Suprapubic skin (tissue), 4 donors: ENCODE data around the gene MATK. TPM values are rescaled to one million over a fixed set of nuclear protein-coding genes. Genes with fewer than 3 reads are reported as not detected.
A peak's percentile ranks its signal among the peaks of the same experiment; 100 is the strongest.

ENCODE experiments used
- DNase-seq, 2 donors: peaks; one replicate each; pipeline ENCODE4 v3.0.0-alpha.2; 2019; ENCODE audit warnings: low spot score in 2 of 2
- H3K27ac ChIP-seq: fragments of 200-600 bp; sonication (generic); one replicate; pipeline ENCODE4 v1.5.1; 2019
- H3K27me3 ChIP-seq: fragments of 200-600 bp; sonication (generic); one replicate; pipeline ENCODE4 v1.5.1; 2019
- H3K36me3 ChIP-seq: fragments of 200-600 bp; sonication (generic); one replicate; pipeline ENCODE4 v1.5.1; 2019
- H3K4me1 ChIP-seq: fragments of 200-600 bp; sonication (generic); one replicate; pipeline ENCODE4 v1.5.1; 2019
- H3K4me3 ChIP-seq: fragments of 200-600 bp; sonication (generic); one replicate; pipeline ENCODE4 v1.5.1; 2019; ENCODE audit warnings: mild to moderate bottlenecking
- H3K9me3 ChIP-seq: fragments of 200-600 bp; sonication (generic); one replicate; pipeline ENCODE4 v1.5.1; 2019
- EP300 ChIP-seq: sonication (generic); formaldehyde crosslinking; IDR thresholded peaks from one replicate; pipeline ENCODE4 v1.6.1; 2017; ENCODE audit warnings: antibody characterized with exemption
- POLR2A ChIP-seq, 2 donors: fragments of 450-650 bp; IDR thresholded peaks; one replicate each; pipeline ENCODE4 v1.6.1; 2017; ENCODE audit warnings: antibody characterized with exemption in 2 of 2, mild to moderate bottlenecking in 2 of 2, moderate library complexity in 2 of 2
- POLR2AphosphoS5 ChIP-seq, 3 donors: sonication (generic); formaldehyde crosslinking; IDR thresholded peaks; one replicate each; pipeline ENCODE4 v1.6.1; 2017; ENCODE audit warnings: antibody characterized with exemption in 3 of 3
- WGBS: methylation state at CpG from one replicate; pipeline ENCODE4 v1.1.5; 2018; 5-methylcytosine and 5-hydroxymethylcytosine counted together
- total RNA-seq, 4 donors: library from RNA; depleted of rRNA; stranded (reverse); fragments of >200 nt; gene quantifications; one replicate each; pipeline ENCODE4 v1.1.0, GENCODE V29; 2016
- TF ChIP-seq, protein P1 (sequence below), 2 donors: fragments of 200-600 bp in 1 of 2; fragments of 450-650 bp in 1 of 2; sonication (generic) in 1 of 2; IDR thresholded peaks; one replicate each; pipeline ENCODE4 v1.5.1; 2016 to 2019; ENCODE audit warnings: antibody characterized with exemption in 2 of 2, mild to moderate bottlenecking in 1 of 2, moderate library complexity in 1 of 2

Gene MATK
- total RNA-seq, 4 donors from 2014 or later, result 0.57 to 5.4 (median 2.0) TPM

DNA sequence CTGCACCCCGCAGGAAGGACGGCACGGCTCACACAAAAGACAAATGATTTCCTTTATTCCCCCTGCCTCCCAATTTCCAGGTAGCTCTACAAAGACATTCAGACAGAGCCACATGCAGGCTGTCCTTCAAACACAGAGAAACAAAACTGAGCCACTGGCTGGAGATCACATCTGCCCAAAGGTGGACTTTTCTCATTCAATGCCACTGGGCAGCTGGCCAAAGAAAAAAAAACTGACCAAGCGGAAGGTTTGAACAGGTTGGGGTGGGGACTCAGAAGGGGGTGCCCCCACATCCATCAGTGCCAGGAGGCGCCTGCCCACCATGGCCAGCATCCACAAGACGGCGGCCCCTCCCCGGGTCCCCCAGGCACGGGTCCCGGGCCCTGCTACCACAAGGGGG is 17.8 kb upstream of the MATK start:
- DNase-seq, result no peak
- no peak for TF ChIP-seq EP300
- Histone ChIP-seq H3K4me3 (no peak overlapping the region), H3K4me1 (peaks cover 19% of the 10 kb centered on the region), H3K9me3 (no peaks in the 10 kb centered on the region), H3K36me3 (no peaks in the 10 kb centered on the region), H3K27me3 (peaks cover 48% of the 10 kb centered on the region), H3K27ac (no peak overlapping the region)
- WGBS, result 64% methylated on average over 10 of the region's 10 CpGs

DNA sequence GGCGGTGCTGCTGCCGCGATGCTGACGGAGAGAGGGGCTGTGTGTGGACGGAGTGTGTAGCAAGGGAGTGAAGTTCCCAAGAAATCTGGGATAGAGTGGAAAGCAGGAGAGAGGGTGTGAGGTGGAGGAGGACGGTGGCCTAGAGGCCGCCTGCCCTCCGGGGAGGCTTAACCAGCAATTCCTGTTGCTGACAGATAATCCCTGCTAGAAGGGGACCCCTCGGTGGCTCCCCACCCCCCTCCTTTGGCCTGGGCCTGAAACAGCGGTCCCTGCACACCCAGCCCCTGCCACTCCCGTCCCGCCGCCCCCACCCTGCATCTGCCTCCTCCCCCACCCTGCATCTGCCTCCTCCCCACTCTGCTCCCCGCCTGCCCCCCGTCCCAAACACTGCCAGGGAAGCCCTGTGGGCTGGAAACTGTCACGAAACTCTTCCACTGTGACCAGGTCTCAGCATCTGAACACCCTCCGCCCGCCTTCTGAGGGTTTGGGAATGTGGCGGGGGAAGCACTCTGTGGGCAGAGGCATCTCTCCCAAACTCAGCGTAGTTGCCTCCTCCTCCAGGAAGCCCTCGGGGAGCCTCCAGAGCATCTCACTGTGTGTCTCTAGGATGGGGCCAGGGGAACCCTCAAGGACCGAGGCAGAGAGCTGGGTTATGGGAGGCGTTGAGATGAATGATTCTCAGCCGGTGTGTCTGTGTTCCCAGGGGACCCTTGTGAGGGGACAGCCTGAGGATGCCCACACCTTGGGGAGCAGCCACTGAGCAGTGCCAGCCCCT is 17.1 kb upstream of the MATK start:
- Histone ChIP-seq H3K27me3 (peaks cover 48% of the 10 kb centered on the region), H3K4me3 (no peak overlapping the region), H3K36me3 (no peaks in the 10 kb centered on the region), H3K9me3 (no peaks in the 10 kb centered on the region), H3K27ac (no peak overlapping the region), H3K4me1 (peaks cover 15% of the 10 kb centered on the region)
- TF ChIP-seq EP300 (no peak), POLR2A (IDR thresholded peaks at IDR 0.05) (no peak), POLR2AphosphoS5 (IDR thresholded peaks at IDR 0.05) (no peak)
- TF ChIP-seq, protein P1, sequence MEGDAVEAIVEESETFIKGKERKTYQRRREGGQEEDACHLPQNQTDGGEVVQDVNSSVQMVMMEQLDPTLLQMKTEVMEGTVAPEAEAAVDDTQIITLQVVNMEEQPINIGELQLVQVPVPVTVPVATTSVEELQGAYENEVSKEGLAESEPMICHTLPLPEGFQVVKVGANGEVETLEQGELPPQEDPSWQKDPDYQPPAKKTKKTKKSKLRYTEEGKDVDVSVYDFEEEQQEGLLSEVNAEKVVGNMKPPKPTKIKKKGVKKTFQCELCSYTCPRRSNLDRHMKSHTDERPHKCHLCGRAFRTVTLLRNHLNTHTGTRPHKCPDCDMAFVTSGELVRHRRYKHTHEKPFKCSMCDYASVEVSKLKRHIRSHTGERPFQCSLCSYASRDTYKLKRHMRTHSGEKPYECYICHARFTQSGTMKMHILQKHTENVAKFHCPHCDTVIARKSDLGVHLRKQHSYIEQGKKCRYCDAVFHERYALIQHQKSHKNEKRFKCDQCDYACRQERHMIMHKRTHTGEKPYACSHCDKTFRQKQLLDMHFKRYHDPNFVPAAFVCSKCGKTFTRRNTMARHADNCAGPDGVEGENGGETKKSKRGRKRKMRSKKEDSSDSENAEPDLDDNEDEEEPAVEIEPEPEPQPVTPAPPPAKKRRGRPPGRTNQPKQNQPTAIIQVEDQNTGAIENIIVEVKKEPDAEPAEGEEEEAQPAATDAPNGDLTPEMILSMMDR (IDR thresholded peaks at IDR 0.05), result no peak
- DNase-seq, result no peak
- 85% methylated on average over 18 of the region's 24 CpGs for WGBS

DNA sequence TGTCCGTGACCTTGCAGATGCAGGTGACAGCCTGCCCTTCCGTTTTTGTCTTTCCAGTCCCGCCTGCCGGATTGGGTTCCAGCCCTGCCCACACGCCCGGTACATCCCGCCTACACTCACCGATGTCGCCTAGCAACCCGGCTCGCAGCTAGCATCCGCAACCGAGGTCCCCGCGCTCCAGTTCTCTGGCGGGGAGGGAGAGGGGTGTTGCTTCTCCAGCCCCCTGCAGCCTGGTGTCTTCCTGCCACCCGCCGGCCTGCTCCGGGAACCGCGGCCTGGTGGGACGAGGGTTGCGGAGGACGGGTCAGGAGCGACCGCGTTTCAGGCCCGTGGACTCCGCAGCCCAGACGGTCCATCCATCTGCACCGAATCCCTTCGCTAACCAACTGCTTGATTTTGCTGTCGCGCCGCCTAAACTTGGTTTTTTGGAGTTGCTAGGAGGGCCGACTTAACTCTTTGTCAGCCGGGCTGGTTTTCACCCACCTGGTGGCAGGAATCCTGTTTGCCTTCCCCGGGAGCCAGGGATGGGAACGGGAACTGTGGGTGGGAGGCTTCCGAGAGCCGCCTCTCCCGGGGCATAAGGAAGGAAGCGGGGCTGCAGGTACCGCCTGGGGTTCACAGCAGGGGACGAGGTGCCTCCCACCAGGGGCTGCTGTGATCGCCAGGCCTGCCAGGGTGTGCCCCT is 15.4 kb upstream of the MATK start:
- Histone ChIP-seq H3K27ac (no peak overlapping the region), H3K27me3 (peaks cover 48% of the 10 kb centered on the region), H3K36me3 (no peaks in the 10 kb centered on the region), H3K4me1 (peaks cover 14% of the 10 kb centered on the region), H3K4me3 (peak overlapping the region; percentile 39), H3K9me3 (peaks cover 4% of the 10 kb centered on the region)
- 8% methylated on average over 13 of the region's 46 CpGs for WGBS
- no peak for TF ChIP-seq POLR2AphosphoS5 (IDR thresholded peaks at IDR 0.05)
- DNase-seq, result no peak

DNA sequence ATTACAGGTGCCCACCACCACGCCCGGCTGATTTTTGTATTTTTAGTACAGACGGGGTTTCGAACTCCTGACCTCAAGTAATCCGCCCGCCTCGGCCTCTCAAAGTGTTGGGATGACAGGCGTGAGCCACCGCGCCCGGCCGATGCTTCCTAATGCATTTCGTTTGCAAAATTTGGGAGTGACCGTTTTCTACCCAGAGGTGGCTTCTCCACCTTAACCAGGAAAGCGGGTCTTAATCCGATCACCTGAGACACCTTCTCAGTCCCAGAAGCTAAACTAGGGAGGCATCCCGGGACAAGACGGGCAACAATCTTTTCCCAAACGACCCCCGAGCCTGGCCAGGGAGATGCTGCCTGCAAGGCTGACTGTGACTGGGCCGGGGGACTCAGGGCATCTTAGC is 14.8 kb upstream of the MATK start:
- 36% methylated on average over 21 of the region's 21 CpGs for WGBS
- Histone ChIP-seq H3K9me3 (peaks cover 4% of the 10 kb centered on the region), H3K27ac (no peak overlapping the region), H3K36me3 (no peaks in the 10 kb centered on the region), H3K4me3 (peak overlapping the region; percentile 39), H3K4me1 (peaks cover 14% of the 10 kb centered on the region), H3K27me3 (peaks cover 48% of the 10 kb centered on the region)
- DNase-seq, result no peak
- TF ChIP-seq POLR2A (IDR thresholded peaks at IDR 0.05) (no peak), POLR2AphosphoS5 (IDR thresholded peaks at IDR 0.05) (no peak), EP300 (no peak)
- TF ChIP-seq, protein P1 (IDR thresholded peaks at IDR 0.05), result no peak

DNA sequence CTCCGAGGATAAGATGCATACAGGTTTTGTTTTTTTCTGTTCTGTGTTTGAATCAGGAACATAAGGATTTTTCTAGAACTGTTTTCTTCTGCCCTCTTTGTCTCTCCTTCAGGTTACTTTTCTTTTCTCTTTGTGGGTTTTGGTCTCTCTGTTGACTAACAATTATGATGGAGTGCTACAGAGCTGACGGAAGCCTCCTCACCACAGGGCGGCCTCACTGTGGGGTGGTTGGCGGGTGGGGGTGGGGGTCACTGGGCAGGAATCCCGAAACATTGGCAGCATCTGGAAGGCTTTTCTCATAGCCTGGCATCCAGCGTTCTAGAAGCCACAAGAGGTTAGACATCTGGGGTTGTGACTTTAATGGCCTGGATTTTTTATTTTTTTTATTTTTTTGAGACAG is 12.0 kb upstream of the MATK start:
- 56% methylated on average over 6 of the region's 6 CpGs for WGBS

DNA sequence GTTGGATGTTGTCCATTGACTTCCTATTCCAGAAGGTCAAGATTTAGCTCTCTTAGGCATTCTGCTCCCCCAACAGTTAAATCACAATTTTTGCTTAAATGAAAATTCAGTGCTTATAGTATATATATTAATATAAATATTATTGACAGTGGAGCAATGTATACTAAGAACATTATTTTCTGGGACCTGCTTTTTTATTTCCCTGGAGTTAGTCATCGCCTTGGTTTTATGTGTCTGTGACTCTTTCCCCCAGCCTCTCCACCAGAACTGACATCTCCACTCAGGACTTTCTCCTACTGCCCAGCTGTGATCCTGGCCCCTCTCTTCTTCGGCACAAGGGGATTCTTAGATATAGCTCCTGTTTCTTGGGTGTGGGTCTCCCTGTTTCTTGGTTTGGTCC is 10.2 kb upstream of the MATK start:
- WGBS, result 87% methylated on average over 2 of the region's 2 CpGs
- H3K4me1 ChIP-seq, result peaks cover 8% of the 10 kb centered on the region
- H3K36me3 ChIP-seq, result no peaks in the 10 kb centered on the region
- H3K9me3 ChIP-seq, result peaks cover 4% of the 10 kb centered on the region
- DNase-seq, result no peak
- H3K27me3 ChIP-seq, result peaks cover 23% of the 10 kb centered on the region
- TF ChIP-seq POLR2A (IDR thresholded peaks at IDR 0.05), result no peak
- no peak for TF ChIP-seq POLR2AphosphoS5 (IDR thresholded peaks at IDR 0.05)
- TF ChIP-seq, protein P1 (IDR thresholded peaks at IDR 0.05), result no peak
- TF ChIP-seq EP300, result no peak
- H3K4me3 ChIP-seq, result no peak overlapping the region
- no peak overlapping the region for H3K27ac ChIP-seq

More for the DNA sequence above, 12.0 kb upstream of the MATK start:
- H3K4me3 ChIP-seq, result no peak overlapping the region
- peaks cover 4% of the 10 kb centered on the region for H3K9me3 ChIP-seq
- peaks cover 37% of the 10 kb centered on the region for H3K27me3 ChIP-seq
- DNase-seq, result no peak
- H3K36me3 ChIP-seq, result no peaks in the 10 kb centered on the region
- TF ChIP-seq, protein P1 (IDR thresholded peaks at IDR 0.05), result no peak
- no peak for TF ChIP-seq POLR2AphosphoS5 (IDR thresholded peaks at IDR 0.05)
- TF ChIP-seq POLR2A (IDR thresholded peaks at IDR 0.05), result no peak
- no peak for TF ChIP-seq EP300
- no peak overlapping the region for H3K27ac ChIP-seq
- H3K4me1 ChIP-seq, result peaks cover 14% of the 10 kb centered on the region
